GM12865 (cell line): ENCODE measurements around the gene PPP2R2B.
A peak's percentile ranks its signal among the peaks of the same experiment; 100 is the strongest.

Experiments used
- DNase-seq: peaks from one replicate; pipeline ENCODE4 v3.0.0; 2010; ENCODE audit warnings: low read depth
- H3K4me3 ChIP-seq: 2 replicates; pipeline ENCODE4 v1.5.1; 2011; ENCODE audit warnings: mild to moderate bottlenecking, low read depth, low read length, control low read depth
- CTCF ChIP-seq: IDR thresholded peaks from 2 replicates; pipeline ENCODE4 v1.5.1; 2011; ENCODE audit warnings: low read length, control low read depth, low read depth, inconsistent platforms; ENCODE audit not compliant: insufficient read depth; ENCODE audit errors: missing control alignments

PPP2R2B gene

GRCh38 chr5:146582051-146582596 lies 296.4 kb downstream of the PPP2R2B start:
- TF ChIP-seq CTCF, result no peak
- H3K4me3 ChIP-seq, result no peak overlapping the region
- DNase-seq, result no peak

- no peak for DNase-seq
- no peak for TF ChIP-seq CTCF
- H3K4me3 ChIP-seq, result no peak overlapping the region
Observed at GRCh38 chr5:146580237-146580636, 298.3 kb downstream of the PPP2R2B start.

GRCh38 chr5:146574713-146575112 lies 303.8 kb downstream of the PPP2R2B start:
- H3K4me3 ChIP-seq, result no peak overlapping the region
- no peak for TF ChIP-seq CTCF
- DNase-seq, result no peak

GRCh38 chr5:146568161-146568560 lies 310.4 kb downstream of the PPP2R2B start:
- no peak for TF ChIP-seq CTCF
- no peak for DNase-seq
- no peak overlapping the region for H3K4me3 ChIP-seq

GRCh38 chr5:146565764-146566367 lies 312.7 kb downstream of the PPP2R2B start:
- peak; percentile 61 for TF ChIP-seq CTCF
- peak; percentile 68 for DNase-seq
- H3K4me3 ChIP-seq, result no peak overlapping the region

- H3K4me3 ChIP-seq, result no peak overlapping the region
- no peak for DNase-seq
- no peak for TF ChIP-seq CTCF
Observed at GRCh38 chr5:146564007-146564762, 314.4 kb downstream of the PPP2R2B start.
